H1 (cell line): ENCODE results near the gene HS6ST3. TPM values are rescaled to one million over a fixed set of nuclear protein-coding genes. Genes with fewer than 3 reads are reported as not detected.

ENCODE experiments used
- CTCF ChIA-PET: fragments of 300-600 bp; sonication (Branson Sonifier 250); formaldehyde crosslinking; loops from one replicate; lab custom pipeline; 2021; ENCODE audit not compliant: partially characterized antibody; lab: Charles Lee
- POLR2A ChIA-PET: fragments of 300-600 bp; sonication (Branson Sonifier 250); formaldehyde crosslinking; loops from one replicate; lab custom pipeline; 2021; ENCODE audit warnings: inconsistent platforms; ENCODE audit not compliant: partially characterized antibody; lab: Charles Lee
- DNase-seq, 2 experiments: peaks; one replicate each; pipeline versions ENCODE4 v3.0.0 to v3.0.0-alpha.2; 2010 to 2022; ENCODE audit warnings: low spot score in 2 of 2, low read depth in 1 of 2, mixed read lengths in 1 of 2
- FAIRE-seq: peaks from 2 replicates; lab custom pipeline; 2011; peaks lifted over from hg19 to GRCh38; lab: Jason Lieb, UNC
- H2AFZ ChIP-seq: 2 replicates; pipeline ENCODE4 v1.8.1; 2012; ENCODE audit warnings: low read length, inconsistent platforms
- H2AK5ac ChIP-seq: 2 replicates; pipeline ENCODE4 v1.6.1; 2013; ENCODE audit warnings: low read depth, low read length
- H2BK120ac ChIP-seq: replicated peaks from 2 replicates; pipeline ENCODE3; 2013; ENCODE audit warnings: low read depth, low read length, inconsistent platforms
- H2BK12ac ChIP-seq: 2 replicates; pipeline ENCODE4 v1.6.1; 2013; ENCODE audit warnings: low read depth, low read length
- H2BK15ac ChIP-seq: 2 replicates; pipeline ENCODE4 v1.6.1; 2013; ENCODE audit warnings: low read length
- H2BK20ac ChIP-seq: 2 replicates; pipeline ENCODE4 v1.6.1; 2013; ENCODE audit warnings: low read length
- H2BK5ac ChIP-seq: 2 replicates; pipeline ENCODE4 v1.6.1; 2013; ENCODE audit warnings: low read depth, low read length
- H3K14ac ChIP-seq: 2 replicates; pipeline ENCODE4 v1.6.1; 2013; ENCODE audit warnings: inconsistent platforms; ENCODE audit not compliant: insufficient read length
- H3K18ac ChIP-seq: 2 replicates; pipeline ENCODE4 v1.6.1; 2013; ENCODE audit warnings: low read length; ENCODE audit errors: extremely low read depth
- H3K23ac ChIP-seq: 2 replicates; pipeline ENCODE4 v1.6.1; 2013; ENCODE audit warnings: inconsistent platforms; ENCODE audit not compliant: insufficient read length
- H3K23me2 ChIP-seq: 2 replicates; pipeline ENCODE4 v1.6.1; 2013; ENCODE audit warnings: low read depth, low read length
- H3K27ac ChIP-seq: 2 replicates; pipeline ENCODE4 v1.6.1; 2011; ENCODE audit warnings: low read depth, low read length, inconsistent platforms
- H3K27me3 ChIP-seq, 4 experiments: replicated peaks in 1 of 4; 1 replicate in 1 of 4; 2 replicates in 3 of 4; pipeline versions ENCODE4 v1.6.1 to v1.8.1; 2011 to 2013; ENCODE audit warnings: low read length in 3 of 4, mild to moderate bottlenecking in 3 of 4, inconsistent platforms in 2 of 4, mixed read lengths in 2 of 4, moderate library complexity in 1 of 4; ENCODE audit not compliant: control insufficient read depth in 3 of 4, insufficient read depth in 3 of 4; ENCODE audit errors: extremely low read depth in 1 of 4
- H3K36me3 ChIP-seq, 4 experiments: 2 replicates each; pipeline versions ENCODE4 v1.6.1 to v1.8.1; 2011 to 2013; ENCODE audit warnings: mild to moderate bottlenecking in 4 of 4, low read length in 3 of 4, moderate library complexity in 2 of 4, control low read depth in 1 of 4, inconsistent platforms in 1 of 4; ENCODE audit not compliant: insufficient read depth in 4 of 4, control insufficient read depth in 2 of 4
- H3K4ac ChIP-seq: replicated peaks from 2 replicates; pipeline ENCODE3; 2013; ENCODE audit warnings: low read length, low read depth, mixed read lengths, inconsistent platforms; ENCODE audit not compliant: insufficient read length
- H3K4me1 ChIP-seq, 4 experiments: replicated peaks in 1 of 4; 1 replicate in 1 of 4; 2 replicates in 3 of 4; pipeline versions ENCODE4 v1.6.1 to v1.8.1; 2011 to 2013; ENCODE audit warnings: low read length in 3 of 4, inconsistent platforms in 2 of 4, mixed read lengths in 1 of 4; ENCODE audit not compliant: insufficient read depth in 4 of 4, control insufficient read depth in 3 of 4
- H3K4me2 ChIP-seq, 2 experiments: 2 replicates each; pipeline versions ENCODE4 v1.6.1 to v1.8.1; 2011 to 2013; ENCODE audit warnings: low read depth in 2 of 2, low read length in 2 of 2, control low read depth in 1 of 2, inconsistent platforms in 1 of 2, mild to moderate bottlenecking in 1 of 2; ENCODE audit not compliant: insufficient read depth in 1 of 2
- H3K4me3 ChIP-seq, 4 experiments: fragments of 200-600, 300-600 bp in 1 of 4; sonication (generic), shearing (Covaris generic), sonication (Bioruptor Twin) in 1 of 4; 2 replicates each; pipeline versions ENCODE4 v1.5.1 to v1.8.1; 2011 to 2016; ENCODE audit warnings: low read length in 4 of 4, low read depth in 3 of 4, control low read depth in 2 of 4, inconsistent platforms in 2 of 4, mild to moderate bottlenecking in 2 of 4, mixed read lengths in 1 of 4, moderate library complexity in 1 of 4; ENCODE audit not compliant: insufficient read depth in 2 of 4; ENCODE audit errors: extremely low read depth in 1 of 4
- H3K56ac ChIP-seq: replicated peaks from 2 replicates; pipeline ENCODE3; 2013; ENCODE audit warnings: low read depth, mild to moderate bottlenecking, mixed read lengths, low read length, inconsistent platforms; ENCODE audit not compliant: insufficient read length
- H3K79me1 ChIP-seq: 2 replicates; pipeline ENCODE4 v1.6.1; 2013; ENCODE audit warnings: low read depth, low read length, control low read depth
- H3K79me2 ChIP-seq, 2 experiments: 2 replicates each; pipeline versions ENCODE4 v1.6.1 to v1.8.1; 2012 to 2013; ENCODE audit warnings: low read length in 2 of 2, mild to moderate bottlenecking in 2 of 2, inconsistent platforms in 1 of 2; ENCODE audit not compliant: insufficient read depth in 2 of 2, control insufficient read depth in 1 of 2
- H3K9ac ChIP-seq, 4 experiments: replicated peaks in 1 of 4; 1 replicate in 1 of 4; 2 replicates in 3 of 4; pipeline versions ENCODE4 v1.6.1 to v1.8.1; 2011 to 2013; ENCODE audit warnings: low read depth in 3 of 4, low read length in 3 of 4, control low read depth in 2 of 4, mild to moderate bottlenecking in 2 of 4, moderate library complexity in 2 of 4, inconsistent platforms in 1 of 4; ENCODE audit errors: extremely low read depth in 1 of 4
- H3K9me3 ChIP-seq, 2 experiments: 2 replicates each; pipeline versions ENCODE4 v1.6.1 to v1.8.1; 2012 to 2013; ENCODE audit warnings: mild to moderate bottlenecking in 2 of 2, moderate library complexity in 2 of 2, control low read depth in 1 of 2, inconsistent platforms in 1 of 2, low read depth in 1 of 2, low read length in 1 of 2, mixed read lengths in 1 of 2; ENCODE audit not compliant: insufficient read depth in 2 of 2
- H4K20me1 ChIP-seq, 2 experiments: replicated peaks in 1 of 2; 2 replicates each; pipeline versions ENCODE3 to v1.8.1; 2011 to 2013; ENCODE audit warnings: inconsistent platforms in 2 of 2, low read length in 2 of 2, mild to moderate bottlenecking in 1 of 2; ENCODE audit not compliant: insufficient read depth in 2 of 2, control insufficient read depth in 1 of 2
- H4K5ac ChIP-seq: 2 replicates; pipeline ENCODE4 v1.6.1; 2013; ENCODE audit warnings: low read length, low read depth, mixed read lengths, inconsistent platforms; ENCODE audit not compliant: insufficient read length
- H4K8ac ChIP-seq: 2 replicates; pipeline ENCODE4 v1.8.0; 2013; ENCODE audit warnings: mild to moderate bottlenecking, moderate library complexity, low read length, inconsistent platforms; ENCODE audit not compliant: insufficient read depth; ENCODE audit errors: extremely low read depth
- H4K91ac ChIP-seq: replicated peaks from 2 replicates; pipeline ENCODE3; 2013; ENCODE audit warnings: low read length, mixed read lengths, inconsistent platforms; ENCODE audit not compliant: insufficient read length
- BACH1 ChIP-seq: IDR thresholded peaks from 2 replicates; pipeline ENCODE4 v1.6.1; 2012; ENCODE audit warnings: low read length, improper control_type of control experiment
- CBX5 ChIP-seq: fragments of 300-800, 300-1000 bp; sonication (generic); IDR thresholded peaks from 2 replicates; pipeline ENCODE4 v1.7.1; 2016; ENCODE audit warnings: antibody characterized with exemption, low read length, low read depth
- CTCF ChIP-seq, 3 experiments: IDR thresholded peaks; 1 replicate in 2 of 3; 2 replicates in 1 of 3; pipeline versions ENCODE4 v1.5.1 to v1.6.1; 2011; ENCODE audit warnings: low read length in 3 of 3, mild to moderate bottlenecking in 3 of 3, inconsistent platforms in 2 of 3, low read depth in 1 of 3, moderate library complexity in 1 of 3; ENCODE audit not compliant: insufficient read depth in 1 of 3; ENCODE audit errors: control extremely low read depth in 1 of 3
- NANOG ChIP-seq: IDR thresholded peaks from 2 replicates; pipeline ENCODE4 v1.6.1; 2011; ENCODE audit warnings: low read length, low read depth, mild to moderate bottlenecking, inconsistent platforms; ENCODE audit not compliant: insufficient read depth, poor library complexity, severe bottlenecking
- POLR2AphosphoS5 ChIP-seq: IDR thresholded peaks from 2 replicates; pipeline ENCODE4 v1.6.1; 2011; ENCODE audit warnings: low read depth, low read length
- RNF2 ChIP-seq: fragments of 200-900, 300-1000 bp; sonication (generic); IDR thresholded peaks from 2 replicates; pipeline ENCODE4 v1.7.1; 2016; ENCODE audit warnings: borderline replicate concordance, low read depth, mild to moderate bottlenecking, antibody characterized with exemption, low read length; ENCODE audit not compliant: poor library complexity, severe bottlenecking; ENCODE audit errors: missing control alignments
- SAP30 ChIP-seq: fragments of 300-600 bp; sonication (generic); IDR thresholded peaks from 2 replicates; pipeline ENCODE4 v1.7.1; 2012; ENCODE audit warnings: low read length, moderate library complexity, mild to moderate bottlenecking, inconsistent platforms; ENCODE audit not compliant: insufficient read depth, insufficient replicate concordance
- TAF7 ChIP-seq: optimal IDR thresholded peaks from 2 replicates; pipeline ENCODE3; 2011; ENCODE audit warnings: low read depth, mild to moderate bottlenecking, inconsistent platforms, low read length, moderate library complexity, borderline replicate concordance
- ZNF274 ChIP-seq: IDR thresholded peaks from 2 replicates; pipeline ENCODE4 v1.7.0; 2012; ENCODE audit warnings: low read length, borderline replicate concordance; ENCODE audit errors: extremely low read depth
- WGBS, 2 experiments: shearing (Covaris generic) in 1 of 2; methylation state at CpG; one replicate each; pipeline versions ENCODE4 v1.1.6 to v1.1.7; 2013 to 2015; ENCODE audit warnings: low lambda C conversion rate in 2 of 2, mixed read lengths in 2 of 2, inconsistent platforms in 1 of 2, low coverage in 1 of 2, missing lambda C conversion rate in 1 of 2; ENCODE audit not compliant: insufficient replicate concordance in 2 of 2, insufficient coverage in 1 of 2, insufficient read length in 1 of 2; ENCODE audit errors: extremely low coverage in 1 of 2, missing lambda C conversion rate in 1 of 2; 5-methylcytosine and 5-hydroxymethylcytosine counted together
- polyA plus RNA-seq, 7 experiments: library from polyadenylated mRNA; depleted of rRNA in 3 of 7; stranded (reverse) in 5 of 7; unstranded in 2 of 7; fragments of >200 nt in 5 of 7; fragments of 200-250 nt in 2 of 7; gene quantifications; 1 replicate in 5 of 7; 2 replicates in 1 of 7; 4 replicates in 1 of 7; pipeline versions ENCODE4 v1.2.1 to v1.2.3, GENCODE V29; 2011 to 2013; ENCODE audit warnings: missing spikeins in 2 of 7, mixed read lengths in 2 of 7
- total RNA-seq: library from RNA; stranded (reverse); fragmentation: NEBNext Ultra II Directional; extraction: Animal tissue kit (Norgen Biotek cat#: 25700); gene quantifications from 2 replicates; pipeline ENCODE4 v1.2.1, GENCODE V29; 2021

HS6ST3 gene
- total and polyA plus RNA-seq, 2 of the 8 experiments (the other 6 are each of a cell fraction or from before 2014, with no cell fraction given), result 0.45 to 1.2 TPM

- H3K36me3 ChIP-seq, result no peaks in the 10 kb centered on the region
- no peak overlapping the region for H2AK5ac ChIP-seq
- no peak overlapping the region for H2BK5ac ChIP-seq
- H2BK120ac ChIP-seq, result no peak overlapping the region
- H3K23me2 ChIP-seq, result no peaks in the 10 kb centered on the region
- no peak overlapping the region for H3K18ac ChIP-seq
- no peak overlapping the region for H3K56ac ChIP-seq
- no peaks in the 10 kb centered on the region for H3K79me2 ChIP-seq
- ChIA-PET CTCF (interaction anchor here (1.1 kb wide), 1 partner anchor 12 kb away, joined by 3 read pairs; no protein-coding TSS in a partner anchor), POLR2A (no interaction called here)
- no peak overlapping the region for H4K5ac ChIP-seq
- H2BK15ac ChIP-seq, result no peak overlapping the region
- WGBS, 2 experiments, result 85% methylated on average over 1 of the region's 1 CpG; no CpG with 5 or more reads in 1 of the 2 experiments
- no peak overlapping the region for H3K9ac ChIP-seq
- no peak overlapping the region for H3K14ac ChIP-seq
- TF ChIP-seq RNF2 (no peak), ZNF274 (no peak), BACH1 (no peak), TAF7 (no peak), CBX5 (no peak), NANOG (no peak), POLR2AphosphoS5 (no peak), SAP30 (no peak), CTCF (IDR thresholded peaks at IDR 0.05; ENCODE audit: control extremely low read depth in 1 of 3, insufficient read depth in 1 of 3, low read depth in 1 of 3, low read length in 3 of 3) (no peak)
- H3K23ac ChIP-seq, result no peak overlapping the region
- no peak for DNase-seq
- FAIRE-seq, result no peak
- no peak overlapping the region for H3K4me3 ChIP-seq
- no peak overlapping the region for H3K4me2 ChIP-seq
- H2BK12ac ChIP-seq, result no peak overlapping the region
- H3K4me1 ChIP-seq, result no peaks in the 10 kb centered on the region
- no peaks in the 10 kb centered on the region for H3K27me3 ChIP-seq
- H2AFZ ChIP-seq, result no peak overlapping the region
- no peak overlapping the region for H4K91ac ChIP-seq
- no peak overlapping the region for H4K8ac ChIP-seq
- no peak overlapping the region for H3K4ac ChIP-seq
- no peaks in the 10 kb centered on the region for H3K9me3 ChIP-seq
- no peaks in the 10 kb centered on the region for H4K20me1 ChIP-seq
- no peak overlapping the region for H2BK20ac ChIP-seq
- no peaks in the 10 kb centered on the region for H3K79me1 ChIP-seq
- no peak overlapping the region for H3K27ac ChIP-seq
Observed at GRCh38 chr13:96836733-96837132, 746.8 kb downstream of the HS6ST3 start.
